Lung (tissue), 12 donors: ENCODE results near the gene AVP. TPM values are rescaled to one million over a fixed set of nuclear protein-coding genes. Genes with fewer than 3 reads are reported as not detected.

ENCODE experiments used
- ATAC-seq: fragments of 200-7000 bp; cut with Tn5 transposase; one replicate; pipeline ENCODE4 v1.9.1; 2020; ENCODE audit warnings: moderate number of reproducible peaks; ENCODE audit not compliant: insufficient read depth, low FRiP score
- DNase-seq, 3 donors: peaks; one replicate each; pipeline ENCODE4 v3.0.0-alpha.2; 2013 to 2017
- H3K27ac ChIP-seq, 2 donors: one replicate each; pipeline ENCODE4 v1.5.1; 2013; ENCODE audit warnings: mild to moderate bottlenecking in 2 of 2, moderate library complexity in 2 of 2, control low read depth in 1 of 2, inconsistent platforms in 1 of 2, low read depth in 1 of 2, low read length in 1 of 2
- H3K27me3 ChIP-seq, 3 donors: one replicate each; pipeline ENCODE4 v1.5.1; 2013; ENCODE audit warnings: low read length in 2 of 3; ENCODE audit not compliant: control insufficient read depth in 3 of 3, insufficient read depth in 3 of 3
- H3K36me3 ChIP-seq, 4 donors: one replicate each; pipeline ENCODE4 v1.5.1; 2013; ENCODE audit warnings: low read length in 4 of 4, mild to moderate bottlenecking in 1 of 4, moderate library complexity in 1 of 4; ENCODE audit not compliant: control insufficient read depth in 4 of 4, insufficient read depth in 4 of 4
- H3K4me1 ChIP-seq, 5 donors: one replicate each; pipeline ENCODE4 v1.5.1; 2013; ENCODE audit warnings: low read length in 5 of 5, mild to moderate bottlenecking in 2 of 5, moderate library complexity in 1 of 5; ENCODE audit not compliant: control insufficient read depth in 5 of 5, insufficient read depth in 5 of 5
- H3K4me3 ChIP-seq: one replicate; pipeline ENCODE4 v1.5.1; 2013; ENCODE audit warnings: mild to moderate bottlenecking, control low read depth, moderate library complexity
- H3K9ac ChIP-seq, 2 donors: one replicate each; pipeline ENCODE4 v1.5.1; 2013; ENCODE audit warnings: low read length in 2 of 2, control low read depth in 1 of 2; ENCODE audit not compliant: insufficient read depth in 1 of 2
- H3K9me3 ChIP-seq, 4 donors: one replicate each; pipeline ENCODE4 v1.5.1; 2013; ENCODE audit warnings: low read length in 3 of 4, mild to moderate bottlenecking in 1 of 4, moderate library complexity in 1 of 4; ENCODE audit not compliant: control insufficient read depth in 4 of 4, insufficient read depth in 3 of 4
- CTCF ChIP-seq: IDR thresholded peaks from 2 replicates; pipeline ENCODE4 v1.5.1; 2012; ENCODE audit warnings: mild to moderate bottlenecking; ENCODE audit errors: control extremely low read depth, extremely low read depth
- WGBS, 2 donors: extraction: QIAGEN DNeasy Blood & Tissue Kit; methylation state at CpG; one replicate each; pipeline ENCODE4 v1.1.7; 2013; 5-methylcytosine and 5-hydroxymethylcytosine counted together
- polyA plus RNA-seq, 2 donors: library from polyadenylated mRNA; stranded (reverse); fragments of 200-250 nt; gene quantifications; one replicate each; pipeline ENCODE4 v1.2.1, GENCODE V29; 2013
- total RNA-seq, 2 donors: library from RNA; depleted of rRNA in 1 of 2; stranded (reverse); fragments of >200 nt in 1 of 2; gene quantifications; one replicate each; pipeline ENCODE4 v1.2.1, GENCODE V29; 2014 to 2021
- donor health status: control.
- donor health status: control.
- donor health status: Bipolar disorder and iron deficiency.
- donor health status: healthy.
- donor health status: DM: yes; HTN: yes; CAD: no.

Gene AVP
- total and polyA plus RNA-seq, 4 donors = not detected

DNA sequence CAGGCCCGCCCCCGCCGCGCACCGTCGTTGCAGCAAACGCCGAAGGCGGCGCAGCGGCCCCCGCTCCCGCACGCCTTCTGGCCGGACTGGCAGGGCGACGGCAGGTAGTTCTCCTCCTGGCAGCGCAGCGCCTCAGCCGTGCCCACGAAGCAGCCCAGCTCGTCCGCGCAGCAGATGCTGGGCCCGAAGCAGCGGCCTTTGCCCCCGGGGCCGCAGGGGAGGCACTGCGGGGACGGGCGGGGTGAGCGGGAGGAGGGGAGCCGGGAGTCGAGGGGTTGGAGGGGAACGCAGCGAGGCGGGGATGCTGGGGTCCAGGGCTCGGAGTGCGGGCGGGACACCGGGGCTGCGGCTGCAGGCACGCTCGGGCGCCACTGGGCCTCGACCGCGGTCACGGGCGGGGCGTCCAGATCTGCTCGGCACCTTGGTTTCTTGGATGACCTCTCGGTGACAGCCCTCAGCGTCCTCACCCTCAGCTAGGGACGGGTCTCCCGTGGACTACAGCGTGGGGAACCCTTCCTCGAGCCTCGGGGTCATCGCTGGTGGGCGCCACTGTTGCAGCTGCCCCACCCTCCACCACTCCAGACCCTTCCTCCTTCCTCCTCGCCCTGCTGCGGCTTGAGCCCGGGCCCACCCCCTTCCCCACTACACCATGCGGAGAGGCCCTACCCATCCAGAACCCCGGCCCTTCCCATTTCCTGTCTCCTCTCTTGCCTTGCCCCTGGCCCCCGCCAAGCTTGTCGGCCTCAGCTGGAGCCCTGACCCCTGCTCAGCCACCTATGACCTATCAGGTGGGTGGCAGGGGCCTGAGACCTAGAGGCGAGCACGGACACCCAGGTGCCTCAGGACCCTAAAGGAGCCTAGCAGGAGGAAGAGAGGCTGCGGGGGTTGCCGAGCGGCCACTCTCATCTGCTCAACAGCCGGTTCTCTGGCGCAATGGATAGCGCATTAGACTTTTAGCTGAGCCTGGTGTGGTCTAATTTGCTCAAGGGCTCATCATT, 1.3 kb downstream of the AVP start:
- Histone ChIP-seq H3K4me1 (peaks cover 0 to 8% (median 0%) of the 10 kb centered on the region in 5 donors), H3K27ac (no peak overlapping the region), H3K36me3 (no peaks in the 10 kb centered on the region), H3K27me3 (peaks cover 0 to 41% (median 26%) of the 10 kb centered on the region in 3 donors), H3K4me3 (no peak overlapping the region), H3K9me3 (peaks cover 0 to 4% (median 0%) of the 10 kb centered on the region in 4 donors), H3K9ac (no peak overlapping the region)
- ATAC-seq (no peak), DNase-seq (peak in 1 of 3 donors; percentile 22)
- WGBS, 2 donors = 8 to 10% methylated on average over 40 to 76 of the region's 76 CpGs
- TF ChIP-seq CTCF = no peak

DNA sequence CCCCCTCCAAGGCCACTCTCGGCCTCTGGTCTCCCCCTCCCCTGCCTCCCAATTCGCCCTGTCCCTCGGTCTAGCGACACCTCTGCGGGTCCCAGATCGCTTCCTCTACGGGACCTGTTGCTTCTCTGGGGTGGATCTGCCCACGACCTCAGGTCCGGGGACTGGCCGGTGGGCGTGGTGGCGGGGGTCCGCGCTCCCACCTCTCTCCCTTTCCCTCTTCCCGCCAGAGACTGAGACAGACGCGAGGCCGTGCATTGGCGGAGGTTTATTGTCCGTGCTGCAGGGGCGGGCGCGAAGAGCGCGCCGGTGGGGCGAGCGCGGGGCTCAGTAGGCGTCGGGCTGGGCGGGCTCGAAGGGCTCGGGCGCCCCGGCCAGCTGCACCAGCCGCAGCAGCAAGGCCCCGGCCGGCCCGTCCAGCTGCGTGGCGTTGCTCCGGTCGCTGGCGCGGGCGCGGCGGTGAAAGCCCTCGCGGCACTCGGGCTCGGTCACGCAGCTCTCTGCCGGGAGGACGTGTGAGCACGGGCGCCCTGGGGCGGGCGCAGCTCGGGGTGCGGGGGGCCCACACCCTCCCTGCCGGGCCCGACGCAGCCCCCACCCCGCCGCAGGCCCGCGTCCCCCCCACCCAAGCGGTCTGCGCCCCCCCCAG, 2.1 kb downstream of the AVP start:
- Histone ChIP-seq H3K27me3 (peaks cover 0 to 44% (median 30%) of the 10 kb centered on the region in 3 donors), H3K4me1 (peaks cover 0 to 8% (median 0%) of the 10 kb centered on the region in 5 donors), H3K27ac (no peak overlapping the region), H3K36me3 (no peaks in the 10 kb centered on the region), H3K9me3 (peaks cover 0 to 7% (median 0%) of the 10 kb centered on the region in 4 donors), H3K9ac (no peak overlapping the region), H3K4me3 (no peak overlapping the region)
- ATAC-seq (no peak), DNase-seq (no peak)
- no peak for TF ChIP-seq CTCF
- WGBS, 2 donors = 3 to 5% methylated on average over 38 to 71 of the region's 71 CpGs

DNA sequence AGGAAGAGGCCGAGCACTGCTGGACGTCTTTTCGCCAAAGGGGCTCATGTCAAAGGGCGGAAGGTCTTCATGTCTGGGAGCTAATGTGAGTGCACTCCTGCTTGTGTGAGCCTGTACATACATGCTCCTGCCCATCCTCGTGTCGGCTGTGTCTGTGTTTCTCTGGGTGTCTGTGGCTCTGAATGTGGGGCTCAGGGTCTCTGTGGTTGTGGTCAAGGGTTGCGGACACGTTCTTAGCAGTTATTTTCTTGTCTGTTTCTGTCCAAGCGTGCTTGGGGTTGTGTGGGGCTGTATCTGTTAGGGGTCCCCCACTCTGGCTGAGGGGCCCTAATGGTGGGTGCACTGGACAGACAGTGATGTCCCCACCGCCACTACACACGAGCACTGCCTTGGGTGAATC, 2.9 kb downstream of the AVP start:
- DNase-seq (no peak), ATAC-seq (no peak)
- 77 to 84% methylated on average over 11 of the region's 11 CpGs for WGBS, 2 donors
- Histone ChIP-seq H3K4me1 (peaks cover 0 to 10% (median 0%) of the 10 kb centered on the region in 5 donors), H3K36me3 (no peaks in the 10 kb centered on the region), H3K4me3 (no peak overlapping the region), H3K9me3 (peaks cover 0 to 7% (median 0%) of the 10 kb centered on the region in 4 donors), H3K27me3 (peaks cover 0 to 44% (median 30%) of the 10 kb centered on the region in 3 donors), H3K9ac (no peak overlapping the region), H3K27ac (no peak overlapping the region)
- TF ChIP-seq CTCF = no peak
